Right atrium auricular region (tissue), 2 donors: ENCODE results near the gene GDPD5. TPM values are rescaled to one million over a fixed set of nuclear protein-coding genes. Genes with fewer than 3 reads are reported as not detected.

Source experiments
- DNase-seq: peaks from one replicate; pipeline ENCODE4 v3.0.0-alpha.2; 2019; ENCODE audit warnings: low spot score
- H3K27ac ChIP-seq, 2 donors: fragments of 200-600 bp; sonication (generic); 1 replicate in 1 of 2; 2 replicates in 1 of 2; pipeline ENCODE4 v1.5.1; 2016 to 2019
- H3K27me3 ChIP-seq, 2 donors: fragments of 200-600 bp; sonication (generic); one replicate each; pipeline versions ENCODE4 v1.5.1 to v1.6.0; 2017 to 2019
- H3K36me3 ChIP-seq: fragments of 200-600 bp; sonication (generic); one replicate; pipeline ENCODE4 v1.5.1; 2016
- H3K4me1 ChIP-seq, 2 donors: fragments of 200-600 bp; sonication (generic); one replicate each; pipeline versions ENCODE4 v1.5.1 to v1.6.0; 2017 to 2019
- H3K4me3 ChIP-seq, 2 donors: fragments of 200-600 bp; sonication (generic); 1 replicate in 1 of 2; 2 replicates in 1 of 2; pipeline ENCODE4 v1.5.1; 2017 to 2019; ENCODE audit warnings: mild to moderate bottlenecking in 1 of 2, moderate library complexity in 1 of 2
- H3K9me3 ChIP-seq, 2 donors: fragments of 200-600 bp; sonication (generic); one replicate each; pipeline ENCODE4 v1.5.1; 2019
- total RNA-seq, 2 donors: library from RNA; depleted of rRNA; stranded (reverse); fragments of >200 nt; gene quantifications; one replicate each; pipeline ENCODE4 v1.1.0, GENCODE V29; 2016
- TF ChIP-seq, protein P1 (sequence below), 2 donors: fragments of 200-600 bp; sonication (generic); IDR thresholded peaks; one replicate each; pipeline ENCODE4 v1.5.1; 2019; ENCODE audit warnings: antibody characterized with exemption in 2 of 2

GDPD5 gene
- total RNA-seq, 2 donors from 2014 or later = 3.5 to 6.1 TPM

DNA sequence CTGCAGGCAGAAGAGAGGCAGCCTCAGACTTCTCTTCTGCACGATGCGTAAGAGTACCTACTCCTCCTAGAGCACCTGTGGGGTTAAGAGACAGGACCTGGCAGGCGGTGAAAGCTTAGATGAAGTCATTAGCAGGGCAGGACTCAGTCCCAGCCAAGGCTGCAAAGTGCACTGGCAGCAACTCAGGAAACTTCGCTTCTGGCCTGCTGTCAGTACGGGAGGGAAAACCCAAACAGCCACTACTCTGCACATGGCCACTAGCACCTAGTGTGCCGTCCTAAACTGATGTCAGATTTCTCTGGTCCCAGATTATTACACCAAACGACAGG is 84.0 kb downstream of the GDPD5 start:
- H3K27me3 ChIP-seq = no peaks in the 10 kb centered on the region
- no peaks in the 10 kb centered on the region for H3K9me3 ChIP-seq
- no peak overlapping the region for H3K4me3 ChIP-seq
- no peak for DNase-seq
- no peaks in the 10 kb centered on the region for H3K4me1 ChIP-seq
- H3K36me3 ChIP-seq = no peaks in the 10 kb centered on the region
- H3K27ac ChIP-seq = no peak overlapping the region
- TF ChIP-seq, protein P1, sequence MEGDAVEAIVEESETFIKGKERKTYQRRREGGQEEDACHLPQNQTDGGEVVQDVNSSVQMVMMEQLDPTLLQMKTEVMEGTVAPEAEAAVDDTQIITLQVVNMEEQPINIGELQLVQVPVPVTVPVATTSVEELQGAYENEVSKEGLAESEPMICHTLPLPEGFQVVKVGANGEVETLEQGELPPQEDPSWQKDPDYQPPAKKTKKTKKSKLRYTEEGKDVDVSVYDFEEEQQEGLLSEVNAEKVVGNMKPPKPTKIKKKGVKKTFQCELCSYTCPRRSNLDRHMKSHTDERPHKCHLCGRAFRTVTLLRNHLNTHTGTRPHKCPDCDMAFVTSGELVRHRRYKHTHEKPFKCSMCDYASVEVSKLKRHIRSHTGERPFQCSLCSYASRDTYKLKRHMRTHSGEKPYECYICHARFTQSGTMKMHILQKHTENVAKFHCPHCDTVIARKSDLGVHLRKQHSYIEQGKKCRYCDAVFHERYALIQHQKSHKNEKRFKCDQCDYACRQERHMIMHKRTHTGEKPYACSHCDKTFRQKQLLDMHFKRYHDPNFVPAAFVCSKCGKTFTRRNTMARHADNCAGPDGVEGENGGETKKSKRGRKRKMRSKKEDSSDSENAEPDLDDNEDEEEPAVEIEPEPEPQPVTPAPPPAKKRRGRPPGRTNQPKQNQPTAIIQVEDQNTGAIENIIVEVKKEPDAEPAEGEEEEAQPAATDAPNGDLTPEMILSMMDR (IDR thresholded peaks at IDR 0.05) = no peak

DNA sequence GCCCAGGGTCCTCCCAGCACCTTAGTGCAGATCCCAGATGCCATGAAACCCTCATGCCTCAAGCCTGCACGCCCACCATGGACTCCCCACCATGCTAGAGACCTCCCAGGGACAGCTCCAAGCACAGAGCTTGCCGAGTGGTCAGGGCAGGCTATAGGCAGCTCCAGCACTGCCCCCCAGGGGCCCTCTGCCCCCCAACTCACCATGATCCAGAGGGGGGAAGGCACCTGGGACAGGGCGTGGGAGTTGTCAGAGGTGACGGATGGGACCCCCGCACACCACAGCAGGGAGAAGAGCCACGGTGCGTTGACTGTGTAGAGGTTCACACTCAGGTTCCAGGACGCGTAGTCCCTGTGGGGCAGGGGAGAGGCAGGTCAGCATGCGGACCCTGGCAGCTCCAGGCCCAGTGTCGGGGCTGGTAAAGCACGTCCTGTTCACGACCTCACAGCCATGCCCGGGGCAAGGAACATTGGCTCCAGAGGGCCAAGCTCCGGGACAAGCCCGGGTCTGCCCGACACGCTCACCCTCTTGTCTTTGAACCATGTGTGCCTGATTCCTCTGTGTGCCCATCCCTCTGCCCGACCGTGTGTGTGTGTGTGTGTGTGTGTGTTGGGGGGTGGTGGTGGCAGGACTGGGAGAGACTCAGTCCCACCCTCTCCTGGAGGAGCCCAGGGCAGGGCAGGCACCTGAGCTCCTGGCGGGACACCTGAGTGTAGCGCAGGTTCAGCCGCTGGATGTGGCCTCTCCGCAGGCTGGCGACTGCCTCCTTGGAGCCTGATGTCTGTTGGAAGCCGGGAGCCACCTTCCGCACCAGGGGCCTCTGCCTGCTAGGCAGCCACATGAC is 84.6 kb downstream of the GDPD5 start:
- TF ChIP-seq, protein P1 (IDR thresholded peaks at IDR 0.05) = no peak
- Histone ChIP-seq H3K4me3 (no peak overlapping the region), H3K27me3 (no peaks in the 10 kb centered on the region), H3K27ac (no peak overlapping the region), H3K36me3 (no peaks in the 10 kb centered on the region), H3K4me1 (no peaks in the 10 kb centered on the region), H3K9me3 (no peaks in the 10 kb centered on the region)
- DNase-seq = no peak

DNA sequence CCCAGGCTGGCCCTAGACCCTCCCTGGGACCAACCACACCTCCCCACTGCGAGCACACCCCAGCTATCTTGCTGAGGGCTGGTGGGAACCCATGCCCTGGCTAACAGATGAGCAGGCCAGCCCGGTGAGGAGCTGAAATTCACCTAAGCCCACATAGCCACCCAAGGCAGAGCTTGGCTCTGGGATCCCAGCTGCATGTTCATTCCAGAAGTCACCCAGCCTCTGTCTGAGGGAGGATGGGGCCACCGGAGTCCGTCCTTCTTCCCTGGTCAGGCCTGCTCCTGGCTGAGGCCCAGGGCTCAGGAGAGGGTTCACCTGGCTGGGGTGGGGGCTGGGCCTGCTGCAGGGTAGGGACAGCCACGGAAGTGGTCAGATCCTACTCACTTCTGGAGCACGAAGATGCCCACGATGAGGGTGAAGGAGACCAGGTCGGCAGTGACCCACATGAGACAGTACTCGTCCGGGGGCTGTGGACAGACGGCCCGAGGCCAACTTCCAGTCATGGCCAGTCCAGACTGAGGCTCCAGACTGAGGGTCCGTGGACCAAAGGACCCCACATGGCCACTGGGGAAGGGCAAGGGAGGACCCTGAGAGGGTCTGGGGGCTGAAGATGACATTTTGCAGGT is 86.1 kb downstream of the GDPD5 start:
- no peaks in the 10 kb centered on the region for H3K4me1 ChIP-seq
- no peak for DNase-seq
- H3K4me3 ChIP-seq = no peak overlapping the region
- TF ChIP-seq, protein P1 (IDR thresholded peaks at IDR 0.05) = no peak
- no peaks in the 10 kb centered on the region for H3K36me3 ChIP-seq
- no peaks in the 10 kb centered on the region for H3K27me3 ChIP-seq
- no peaks in the 10 kb centered on the region for H3K9me3 ChIP-seq
- H3K27ac ChIP-seq = no peak overlapping the region

DNA sequence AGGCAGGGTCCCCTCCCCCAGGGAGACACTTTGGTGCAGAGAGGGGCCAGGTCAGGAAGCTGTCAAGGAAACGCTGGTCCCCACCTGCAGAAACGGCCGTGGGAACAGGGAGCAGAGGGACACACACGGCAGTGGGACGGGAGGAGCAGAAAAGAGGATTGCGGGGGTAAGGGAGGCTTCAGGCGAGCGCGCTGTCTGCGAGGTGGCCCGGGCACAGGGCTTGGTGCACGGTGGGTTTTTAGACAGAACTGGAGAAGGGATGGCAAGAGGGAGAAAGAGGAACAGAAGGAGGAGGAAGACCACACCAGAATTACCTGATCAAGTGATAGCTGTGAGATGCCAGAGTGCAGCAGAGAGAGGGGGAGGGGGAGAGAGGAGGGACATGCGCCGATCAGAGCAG is 86.7 kb downstream of the GDPD5 start:
- H3K4me1 ChIP-seq = no peaks in the 10 kb centered on the region
- H3K4me3 ChIP-seq = no peak overlapping the region
- TF ChIP-seq, protein P1 (IDR thresholded peaks at IDR 0.05) = no peak
- no peak for DNase-seq
- H3K36me3 ChIP-seq = no peaks in the 10 kb centered on the region
- no peak overlapping the region for H3K27ac ChIP-seq
- H3K27me3 ChIP-seq = no peaks in the 10 kb centered on the region
- no peaks in the 10 kb centered on the region for H3K9me3 ChIP-seq

DNA sequence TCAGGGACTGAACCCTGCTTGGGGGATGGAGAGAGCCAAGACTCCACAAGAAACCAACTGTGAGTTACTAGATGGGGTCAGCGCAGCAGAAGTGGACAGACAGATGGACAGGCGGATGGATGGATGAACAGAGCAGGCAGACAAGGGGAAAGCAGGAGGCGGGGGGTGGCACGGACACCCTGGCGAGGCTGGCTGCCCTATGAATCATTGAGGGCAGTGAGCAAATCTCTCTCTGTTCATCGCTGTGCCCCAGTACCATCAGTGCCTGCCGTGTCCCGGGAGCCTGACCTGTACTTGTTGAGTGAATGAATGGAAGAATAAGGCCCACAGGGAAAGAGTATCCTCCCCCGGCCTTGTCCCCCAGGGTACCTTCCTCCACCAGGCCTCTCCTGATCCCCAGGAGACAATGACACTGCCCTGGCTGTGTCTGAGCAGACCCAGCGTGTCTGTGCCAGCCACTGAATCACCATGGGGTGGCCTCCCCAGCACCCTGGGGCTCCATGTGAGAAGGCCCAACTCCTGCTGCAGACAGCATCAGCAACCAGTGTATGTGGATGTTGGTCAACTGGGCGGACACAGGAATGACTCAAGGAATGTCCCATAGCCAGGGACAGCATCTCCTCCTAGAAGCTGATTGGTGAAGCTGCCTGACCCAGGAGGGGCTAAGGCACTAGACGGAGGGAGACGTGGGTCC is 87.6 kb downstream of the GDPD5 start:
- TF ChIP-seq, protein P1 (IDR thresholded peaks at IDR 0.05) = no peak
- no peak overlapping the region for H3K27ac ChIP-seq
- H3K4me1 ChIP-seq = no peaks in the 10 kb centered on the region
- no peaks in the 10 kb centered on the region for H3K36me3 ChIP-seq
- no peaks in the 10 kb centered on the region for H3K27me3 ChIP-seq
- H3K4me3 ChIP-seq = no peak overlapping the region
- no peak for DNase-seq
- no peaks in the 10 kb centered on the region for H3K9me3 ChIP-seq
